OCI-LY7 (cell line): ENCODE results near the gene CAVIN1. TPM values are rescaled to one million over a fixed set of nuclear protein-coding genes. Genes with fewer than 3 reads are reported as not detected.

Experiments
- BruUV-seq: library from RNA; stranded (reverse); fragments of 400-500 nt; replicated peaks from 2 replicates; lab custom pipeline; 2021; lab: Mats Ljungman, UMichigan
- CTCF ChIA-PET: fragments of 300-600 bp; sonication (Branson Sonifier 250); formaldehyde crosslinking; loops from one replicate; lab custom pipeline; 2022; ENCODE audit warnings: antibody characterized with exemption; ENCODE audit not compliant: unreplicated experiment; lab: Charles Lee
- POLR2A ChIA-PET: fragments of 300-600 bp; sonication (Branson Sonifier 250); formaldehyde crosslinking; loops from one replicate; lab custom pipeline; 2022; ENCODE audit warnings: antibody characterized with exemption; lab: Charles Lee
- DNase-seq: peaks from one replicate; pipeline ENCODE4 v3.0.0-alpha.2; 2015; ENCODE audit warnings: low spot score
- H2AFZ ChIP-seq: fragments of 200-600 bp; sonication (generic), shearing (Covaris generic); 2 replicates; pipeline ENCODE4 v1.6.1; 2014; ENCODE audit warnings: mild to moderate bottlenecking, antibody characterized with exemption, low read length, moderate library complexity
- H3K27ac ChIP-seq: fragments of 200-600 bp; sonication (generic); 2 replicates; pipeline ENCODE4 v1.5.1; 2014; ENCODE audit warnings: mixed run types, low read depth, mild to moderate bottlenecking, moderate library complexity, low read length, inconsistent platforms; ENCODE audit not compliant: poor library complexity, severe bottlenecking
- H3K36me3 ChIP-seq: fragments of 200-600 bp; sonication (generic); 2 replicates; pipeline ENCODE4 v1.6.1; 2014; ENCODE audit warnings: mild to moderate bottlenecking, antibody characterized with exemption, low read length, moderate library complexity, mixed read lengths; ENCODE audit not compliant: insufficient read depth
- H3K4me1 ChIP-seq: fragments of 200-600 bp; sonication (generic); 2 replicates; pipeline ENCODE4 v1.5.1; 2014; ENCODE audit warnings: mild to moderate bottlenecking, low read length; ENCODE audit not compliant: insufficient read depth, poor library complexity, severe bottlenecking
- H3K4me2 ChIP-seq: fragments of 200-600 bp; sonication (generic); 2 replicates; pipeline ENCODE4 v1.6.1; 2014; ENCODE audit warnings: mild to moderate bottlenecking, low read length
- H3K4me3 ChIP-seq: fragments of 200-600 bp; sonication (generic); 2 replicates; pipeline ENCODE4 v1.5.1; 2014; ENCODE audit warnings: mild to moderate bottlenecking, low read depth, low read length; ENCODE audit not compliant: poor library complexity, severe bottlenecking
- H3K79me2 ChIP-seq: fragments of 200-600 bp; sonication (generic); 2 replicates; pipeline ENCODE4 v1.6.1; 2016; ENCODE audit warnings: low read depth, mild to moderate bottlenecking, low read length, moderate library complexity, mixed read lengths; ENCODE audit not compliant: insufficient read depth
- H3K9me2 ChIP-seq: fragments of 200-600 bp; sonication (generic); 2 replicates; pipeline ENCODE4 v1.6.1; 2016; ENCODE audit warnings: mild to moderate bottlenecking, low read length, mixed read lengths; ENCODE audit not compliant: insufficient read depth
- H3K9me3 ChIP-seq: fragments of 200-600 bp; sonication (generic); 2 replicates; pipeline ENCODE4 v1.6.1; 2014; ENCODE audit warnings: mild to moderate bottlenecking, mixed run types, low read length, mixed read lengths
- H4K20me1 ChIP-seq: fragments of 200-600 bp; sonication (generic); 2 replicates; pipeline ENCODE4 v1.6.1; 2014; ENCODE audit warnings: mild to moderate bottlenecking, antibody characterized with exemption, low read length, moderate library complexity, mixed read lengths; ENCODE audit not compliant: insufficient read depth
- CTCF ChIP-seq: fragments of 200-600 bp; sonication (generic); conservative IDR thresholded peaks from 2 replicates; pipeline ENCODE4 v1.5.1; 2014; ENCODE audit warnings: mild to moderate bottlenecking, antibody characterized with exemption, low read length, moderate library complexity, mixed read lengths
- EZH2phosphoT487 ChIP-seq: fragments of 200-600 bp; sonication (generic); IDR thresholded peaks from 2 replicates; pipeline ENCODE4 v1.6.1; 2018; ENCODE audit warnings: low read depth, borderline replicate concordance, mild to moderate bottlenecking, mixed run types, antibody characterized with exemption, low read length, moderate library complexity, mixed read lengths
- intact Hi-C: fragments of 100-400 bp; cut with micrococcal nuclease; formaldehyde crosslinking; loops from one replicate; pipeline ENCODE4 v1.10.0; 2022; ENCODE audit not compliant: unreplicated experiment
- total RNA-seq, 2 experiments: library from RNA; depleted of rRNA in 1 of 2; stranded (reverse); fragments of >200 nt in 1 of 2; shearing (Covaris generic) in 1 of 2; gene quantifications; 2 replicates each; pipeline ENCODE4 v1.2.3, GENCODE V29; 2014 to 2022

The CAVIN1 gene
- total RNA-seq, 2 experiments from 2014 or later, result 0.08 TPM; not detected in 1

DNA sequence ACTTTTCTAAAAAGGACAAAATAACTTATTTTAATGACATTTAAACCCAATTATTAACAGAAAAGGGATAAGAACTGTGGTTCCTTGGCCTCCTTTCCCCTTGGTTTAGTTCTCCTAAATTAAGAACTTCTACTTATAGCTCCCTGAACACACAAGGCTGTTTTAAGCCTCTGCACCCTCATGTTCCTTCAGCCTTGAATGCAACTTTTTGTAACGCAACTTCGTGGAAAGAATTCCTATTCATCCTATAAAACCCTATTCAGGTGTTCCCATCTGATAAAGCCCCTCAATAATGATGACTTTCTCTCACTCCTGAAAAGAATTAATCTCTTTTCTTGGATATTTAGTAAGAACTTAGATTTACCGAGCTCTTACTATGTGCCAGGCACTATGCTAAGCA lies 41.2 kb downstream of the CAVIN1 start:
- intact Hi-C loops, result loop anchor here (10.0 kb wide), 1 partner anchor 267 kb away; the partner anchor contains the start of gene DHX58
- ChIA-PET CTCF (no interaction called here), POLR2A (no interaction called here)
- H3K4me1 ChIP-seq, result peaks cover 24% of the 10 kb centered on the region
- H3K4me2 ChIP-seq, result no peak overlapping the region
- no peaks in the 10 kb centered on the region for H3K9me2 ChIP-seq
- no peak overlapping the region for H3K27ac ChIP-seq
- H3K9me3 ChIP-seq, result no peaks in the 10 kb centered on the region
- H4K20me1 ChIP-seq, result no peaks in the 10 kb centered on the region
- H3K79me2 ChIP-seq, result peaks cover 8% of the 10 kb centered on the region; the same call in 1 of the 2 replicates
- H3K4me3 ChIP-seq, result no peak overlapping the region
- H2AFZ ChIP-seq, result no peak overlapping the region
- H3K36me3 ChIP-seq, result no peaks in the 10 kb centered on the region
- no peak for DNase-seq
- no peak for TF ChIP-seq EZH2phosphoT487
- no peak for TF ChIP-seq CTCF
- BruUV-seq, result no TSS peak

DNA sequence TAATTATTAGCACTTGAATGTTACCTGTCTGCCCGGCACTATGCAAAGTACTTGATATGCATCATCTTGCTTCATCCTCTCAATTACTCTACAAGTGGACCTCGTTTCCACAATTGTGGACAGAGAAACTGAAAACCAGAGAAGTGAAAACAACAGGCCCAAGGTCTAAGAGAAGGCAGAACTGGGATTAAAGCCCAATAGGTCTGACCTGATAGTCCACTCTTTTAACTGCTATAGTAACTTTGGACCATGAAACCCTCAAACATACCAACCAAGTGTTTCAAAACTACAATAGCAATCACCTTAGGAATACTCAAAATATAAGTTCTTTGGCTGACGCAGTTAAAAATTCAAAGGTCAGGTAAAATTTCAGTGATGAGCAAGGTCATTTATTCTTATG lies 42.1 kb downstream of the CAVIN1 start:
- DNase-seq, result no peak
- Histone ChIP-seq H3K4me1 (peaks cover 19% of the 10 kb centered on the region), H3K9me3 (no peaks in the 10 kb centered on the region), H3K4me2 (no peak overlapping the region), H2AFZ (no peak overlapping the region), H3K9me2 (no peaks in the 10 kb centered on the region), H3K4me3 (no peak overlapping the region), H4K20me1 (no peaks in the 10 kb centered on the region), H3K27ac (no peak overlapping the region), H3K36me3 (no peaks in the 10 kb centered on the region), H3K79me2 (peaks cover 8% of the 10 kb centered on the region; the same call in 1 of the 2 replicates)
- intact Hi-C loops, result loop anchor here (10.0 kb wide), 1 partner anchor 266 kb away; the partner anchor contains the start of gene DHX58
- TF ChIP-seq EZH2phosphoT487 (no peak), CTCF (no peak)
- ChIA-PET POLR2A (no interaction called here), CTCF (no interaction called here)
- no TSS peak for BruUV-seq

DNA sequence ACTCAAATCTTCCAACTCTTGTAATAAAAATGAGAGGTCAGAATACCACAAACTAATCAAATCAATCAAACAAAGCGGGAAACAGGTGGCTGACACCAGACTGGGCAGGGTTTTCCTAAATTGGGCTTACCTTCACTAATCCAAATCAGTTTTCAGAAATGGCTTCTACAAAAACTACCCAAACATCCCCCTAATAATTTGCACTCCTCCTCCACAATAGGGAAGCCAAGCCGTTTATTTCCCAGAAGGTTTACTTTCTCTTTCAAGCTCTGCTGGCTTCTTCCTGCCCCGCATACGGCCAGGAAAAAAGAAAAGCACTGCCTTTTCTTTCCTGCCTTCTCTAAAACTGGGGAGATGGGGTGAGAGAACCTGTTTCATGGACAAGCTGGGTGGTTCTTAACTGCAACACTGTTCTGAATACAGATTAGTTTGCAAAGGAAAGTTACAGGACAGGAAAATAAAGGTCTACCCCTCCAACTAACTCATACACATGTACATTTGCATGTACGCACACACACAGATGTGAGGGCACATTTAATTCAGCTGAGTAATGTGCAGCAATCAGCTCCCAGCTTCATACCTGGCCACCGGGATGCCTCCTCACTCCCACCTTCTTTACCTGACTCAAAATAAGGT lies 44.0 kb downstream of the CAVIN1 start:
- H3K4me3 ChIP-seq, result peak overlapping the region; percentile 64
- DNase-seq, result peak; percentile 46

More for the DNA sequence above, 44.0 kb downstream of the CAVIN1 start:
- Histone ChIP-seq H3K4me2 (peak overlapping the region; percentile 90), H3K36me3 (no peaks in the 10 kb centered on the region), H4K20me1 (no peaks in the 10 kb centered on the region), H3K4me1 (peaks cover 19% of the 10 kb centered on the region), H3K79me2 (peaks cover 8% of the 10 kb centered on the region; the same call in 1 of the 2 replicates), H3K9me3 (no peaks in the 10 kb centered on the region), H2AFZ (peak overlapping the region; percentile 87), H3K9me2 (no peaks in the 10 kb centered on the region), H3K27ac (peak overlapping the region; percentile 47)
- BruUV-seq, result no TSS peak
- POLR2A ChIA-PET, result interaction anchor here (0.5 to 2.1 kb wide), 2 partner anchors 9 to 58 kb away, joined by 4 to 7 read pairs; partner anchors contain the start of gene STAT3
- no peak for TF ChIP-seq CTCF
- no peak for TF ChIP-seq EZH2phosphoT487
- intact Hi-C loops, result no loop called here
- CTCF ChIA-PET, result no interaction called here
